ENCODE measurements around the gene INTS6. TPM values are rescaled to one million over a fixed set of nuclear protein-coding genes. Genes with fewer than 3 reads are reported as not detected.

INTS6 gene
- total and polyA plus RNA-seq, 12 donors, result 13.1 to 82.4 (median 37.2) TPM

- Histone ChIP-seq H3K27me3 (no peaks in the 10 kb centered on the region), H3K27ac (no peak overlapping the region), H3K9me3 (replicated peaks in 1 of 3) (no peaks in the 10 kb centered on the region), H3K4me3 (no peak overlapping the region), H3K36me3 (replicated peaks in 1 of 2) (no peaks in the 10 kb centered on the region), H3K4me1 (replicated peaks in 1 of 2) (no peaks in the 10 kb centered on the region)
- no peak for TF ChIP-seq POLR2A (IDR thresholded peaks at IDR 0.05)
- TF ChIP-seq, protein P1, sequence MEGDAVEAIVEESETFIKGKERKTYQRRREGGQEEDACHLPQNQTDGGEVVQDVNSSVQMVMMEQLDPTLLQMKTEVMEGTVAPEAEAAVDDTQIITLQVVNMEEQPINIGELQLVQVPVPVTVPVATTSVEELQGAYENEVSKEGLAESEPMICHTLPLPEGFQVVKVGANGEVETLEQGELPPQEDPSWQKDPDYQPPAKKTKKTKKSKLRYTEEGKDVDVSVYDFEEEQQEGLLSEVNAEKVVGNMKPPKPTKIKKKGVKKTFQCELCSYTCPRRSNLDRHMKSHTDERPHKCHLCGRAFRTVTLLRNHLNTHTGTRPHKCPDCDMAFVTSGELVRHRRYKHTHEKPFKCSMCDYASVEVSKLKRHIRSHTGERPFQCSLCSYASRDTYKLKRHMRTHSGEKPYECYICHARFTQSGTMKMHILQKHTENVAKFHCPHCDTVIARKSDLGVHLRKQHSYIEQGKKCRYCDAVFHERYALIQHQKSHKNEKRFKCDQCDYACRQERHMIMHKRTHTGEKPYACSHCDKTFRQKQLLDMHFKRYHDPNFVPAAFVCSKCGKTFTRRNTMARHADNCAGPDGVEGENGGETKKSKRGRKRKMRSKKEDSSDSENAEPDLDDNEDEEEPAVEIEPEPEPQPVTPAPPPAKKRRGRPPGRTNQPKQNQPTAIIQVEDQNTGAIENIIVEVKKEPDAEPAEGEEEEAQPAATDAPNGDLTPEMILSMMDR (IDR thresholded peaks at IDR 0.05), result no peak
- intact Hi-C loops (cut with DNase I), result no loop called here
- no peak for DNase-seq
- WGBS, 4 donors, result 85 to 95% (median 87%) methylated on average over 5 of the region's 5 CpGs
These were observed 140.8 kb downstream of the INTS6 start for GRCh38 chr13:51311957-51312520.

Small RNA genes within 50 kb of the gene (microRNA-seq; reads per million reads assigned to microRNA genes)
- gene MIR5693, result 0 reads per million in 3 donors

Small RNA genes within 50 kb of the gene (small RNA-seq; reads per million reads assigned to genes)
- gene MIR5693 (0 reads per million in 2 donors), gene RN7SL320P (0 reads per million in 2 donors), gene SNRPGP11 (0 reads per million in 2 donors)

Other genes with a start within 250 kb of the INTS6 start
- gene FAM124A, start 230.6 kb downstream of the INTS6 start, total RNA-seq, result 10 to 100 TPM in 1 of 9 donors, 1 to 10 TPM in 7, under 1 TPM in 1; 0.78 to 11.7 (median 3.6) TPM
- gene FAM124A, start 230.6 kb downstream of the INTS6 start, polyA plus RNA-seq, result 1 to 10 TPM; 1.2 to 3.0 (median 2.8) TPM
- under 1 TPM in 1 of 9 donors, not detected in 8; 0.33 TPM for gene SERPINE3, start 113.3 kb downstream of the INTS6 start, total RNA-seq
- under 1 TPM in 1 of 3 donors, not detected in 2; 0.07 TPM for gene SERPINE3, start 113.3 kb downstream of the INTS6 start, polyA plus RNA-seq
- 10 to 100 TPM; 14.9 to 38.6 (median 30.2) TPM for gene WDFY2, start 131.4 kb upstream of the INTS6 start, total RNA-seq
- gene WDFY2, start 131.4 kb upstream of the INTS6 start, polyA plus RNA-seq, result 10 to 100 TPM; 13.2 to 22.2 (median 16.6) TPM

Data from adrenal gland (tissue), 12 donors.